Liver (tissue), 9 donors: ENCODE data around the gene IER2. TPM values are rescaled to one million over a fixed set of nuclear protein-coding genes. Genes with fewer than 3 reads are reported as not detected.

Experiments used
- DNase-seq: peaks from one replicate; pipeline ENCODE4 v3.0.0-alpha.2; 2017; ENCODE audit warnings: low spot score
- H3K27ac ChIP-seq, 2 donors: one replicate each; pipeline ENCODE4 v1.7.0; 2013; ENCODE audit warnings: inconsistent platforms in 2 of 2, low read length in 2 of 2, control low read depth in 1 of 2, low read depth in 1 of 2, mild to moderate bottlenecking in 1 of 2
- H3K27me3 ChIP-seq, 4 donors: one replicate each; pipeline versions ENCODE4 v1.6.1 to v1.7.0; 2013; ENCODE audit warnings: low read length in 3 of 4, inconsistent platforms in 1 of 4, mild to moderate bottlenecking in 1 of 4, moderate library complexity in 1 of 4; ENCODE audit not compliant: control insufficient read depth in 4 of 4, insufficient read depth in 4 of 4
- H3K36me3 ChIP-seq, 4 donors: one replicate each; pipeline versions ENCODE4 v1.6.1 to v1.7.0; 2013; ENCODE audit warnings: low read length in 3 of 4, mild to moderate bottlenecking in 3 of 4, low read depth in 1 of 4, moderate library complexity in 1 of 4; ENCODE audit not compliant: control insufficient read depth in 4 of 4, insufficient read depth in 3 of 4
- H3K4me1 ChIP-seq, 4 donors: one replicate each; pipeline versions ENCODE4 v1.6.1 to v1.7.0; 2013; ENCODE audit warnings: low read length in 3 of 4, mild to moderate bottlenecking in 3 of 4, moderate library complexity in 1 of 4; ENCODE audit not compliant: control insufficient read depth in 4 of 4, insufficient read depth in 4 of 4
- H3K4me3 ChIP-seq, 3 donors: one replicate each; pipeline versions ENCODE4 v1.6.1 to v1.7.0; 2013; ENCODE audit warnings: low read length in 3 of 3, control low read depth in 1 of 3, low read depth in 1 of 3, mild to moderate bottlenecking in 1 of 3
- H3K9ac ChIP-seq, 2 donors: one replicate each; pipeline ENCODE4 v1.7.0; 2013; ENCODE audit warnings: low read length in 2 of 2, mild to moderate bottlenecking in 2 of 2, moderate library complexity in 2 of 2, control low read depth in 1 of 2, low read depth in 1 of 2
- H3K9me3 ChIP-seq, 4 donors: one replicate each; pipeline versions ENCODE4 v1.6.1 to v1.7.0; 2013; ENCODE audit warnings: low read length in 3 of 4; ENCODE audit not compliant: control insufficient read depth in 4 of 4
- ATF3 ChIP-seq: IDR thresholded peaks from 2 replicates; pipeline ENCODE4 v1.6.1; 2016; ENCODE audit warnings: antibody characterized with exemption
- EGR1 ChIP-seq, 2 donors: IDR thresholded peaks; 2 replicates each; pipeline ENCODE4 v1.6.1; 2016 to 2018; ENCODE audit warnings: antibody characterized with exemption in 2 of 2, low read depth in 2 of 2
- FOXA1 ChIP-seq: IDR thresholded peaks from 2 replicates; pipeline ENCODE4 v1.6.1; 2016; ENCODE audit warnings: antibody characterized with exemption
- FOXA2 ChIP-seq: IDR thresholded peaks from 2 replicates; pipeline ENCODE4 v1.6.1; 2016; ENCODE audit warnings: antibody characterized with exemption
- GABPA ChIP-seq, 2 donors: IDR thresholded peaks in 1 of 2; conservative IDR thresholded peaks in 1 of 2; 2 replicates each; pipeline ENCODE4 v1.6.1; 2016; ENCODE audit warnings: antibody characterized with exemption in 2 of 2, mild to moderate bottlenecking in 1 of 2, moderate library complexity in 1 of 2
- HNF4A ChIP-seq, 2 donors: conservative IDR thresholded peaks; 2 replicates each; pipeline ENCODE4 v1.6.1; 2016; ENCODE audit warnings: antibody characterized with exemption in 2 of 2, mild to moderate bottlenecking in 2 of 2
- HNF4G ChIP-seq: IDR thresholded peaks from 2 replicates; pipeline ENCODE4 v1.6.1; 2016; ENCODE audit warnings: antibody characterized with exemption
- JUND ChIP-seq, 2 donors: IDR thresholded peaks; 2 replicates each; pipeline ENCODE4 v1.6.1; 2016; ENCODE audit warnings: antibody characterized with exemption in 2 of 2
- MAX ChIP-seq: IDR thresholded peaks from 2 replicates; pipeline ENCODE4 v1.6.1; 2016; ENCODE audit warnings: antibody characterized with exemption
- NR2F2 ChIP-seq: IDR thresholded peaks from 2 replicates; pipeline ENCODE4 v1.6.1; 2016; ENCODE audit warnings: antibody characterized with exemption
- RAD21 ChIP-seq, 2 donors: IDR thresholded peaks; 2 replicates each; pipeline ENCODE4 v1.6.1; 2016; ENCODE audit warnings: antibody characterized with exemption in 2 of 2, mild to moderate bottlenecking in 2 of 2
- RXRA ChIP-seq, 2 donors: IDR thresholded peaks; 2 replicates each; pipeline ENCODE4 v1.6.1; 2017 to 2018; ENCODE audit warnings: antibody characterized with exemption in 2 of 2, mild to moderate bottlenecking in 1 of 2
- SP1 ChIP-seq: IDR thresholded peaks from 2 replicates; pipeline ENCODE4 v1.6.1; 2018; ENCODE audit warnings: antibody characterized with exemption, mild to moderate bottlenecking
- YY1 ChIP-seq: IDR thresholded peaks from 2 replicates; pipeline ENCODE4 v1.6.1; 2016; ENCODE audit warnings: antibody characterized with exemption, mild to moderate bottlenecking
- ZBTB33 ChIP-seq: IDR thresholded peaks from 2 replicates; pipeline ENCODE4 v1.6.1; 2016; ENCODE audit warnings: antibody characterized with exemption
- WGBS: extraction: QIAGEN DNeasy Blood & Tissue Kit; methylation state at CpG from one replicate; pipeline ENCODE4 v1.1.7; 2013; 5-methylcytosine and 5-hydroxymethylcytosine counted together
- polyA plus RNA-seq, 2 donors: library from polyadenylated mRNA; stranded (reverse) in 1 of 2; unstranded in 1 of 2; fragments of 200-250 nt in 1 of 2; fragments of >200 nt in 1 of 2; fragmentation: Nextera tagmentation in 1 of 2; extraction: Ambion mirVana in 1 of 2; gene quantifications; one replicate each; pipeline versions ENCODE4 v1.2.1 to v1.2.3, GENCODE V29; 2013 to 2015
- total RNA-seq, 2 donors: library from RNA; depleted of rRNA; stranded (reverse); fragments of >200 nt; gene quantifications; one replicate each; pipeline ENCODE4 v1.2.3, GENCODE V29; 2014
- TF ChIP-seq, protein P1 (sequence below): IDR thresholded peaks from 2 replicates; pipeline ENCODE4 v1.6.1; 2016; ENCODE audit warnings: antibody characterized with exemption, mild to moderate bottlenecking
- TF ChIP-seq, protein P2 (sequence below): fragments of 150-350 bp; IDR thresholded peaks from 2 replicates; pipeline ENCODE4 v1.5.1; 2017; ENCODE audit warnings: improper control_type of control experiment, low read depth, low read length; ENCODE audit not compliant: missing input control
- donor health status: healthy.
- donor health status: healthy.
- donor health status: healthy.
- donor health status: healthy.
- donor health status: healthy.

Gene IER2
- total and polyA plus RNA-seq, 4 donors, result 11.4 to 38.9 (median 21.9) TPM

- no peak for TF ChIP-seq ZBTB33
- TF ChIP-seq GABPA (IDR thresholded peaks at IDR 0.05 in 1 of 2, conservative IDR thresholded peaks at IDR 0.05 in 1 of 2), result no peak
- TF ChIP-seq FOXA1, result no peak
Observed at GRCh38 chr19:13117772-13118423, 32.3 kb upstream of the IER2 start, which contains the start of gene NACC1 (continued).

DNA sequence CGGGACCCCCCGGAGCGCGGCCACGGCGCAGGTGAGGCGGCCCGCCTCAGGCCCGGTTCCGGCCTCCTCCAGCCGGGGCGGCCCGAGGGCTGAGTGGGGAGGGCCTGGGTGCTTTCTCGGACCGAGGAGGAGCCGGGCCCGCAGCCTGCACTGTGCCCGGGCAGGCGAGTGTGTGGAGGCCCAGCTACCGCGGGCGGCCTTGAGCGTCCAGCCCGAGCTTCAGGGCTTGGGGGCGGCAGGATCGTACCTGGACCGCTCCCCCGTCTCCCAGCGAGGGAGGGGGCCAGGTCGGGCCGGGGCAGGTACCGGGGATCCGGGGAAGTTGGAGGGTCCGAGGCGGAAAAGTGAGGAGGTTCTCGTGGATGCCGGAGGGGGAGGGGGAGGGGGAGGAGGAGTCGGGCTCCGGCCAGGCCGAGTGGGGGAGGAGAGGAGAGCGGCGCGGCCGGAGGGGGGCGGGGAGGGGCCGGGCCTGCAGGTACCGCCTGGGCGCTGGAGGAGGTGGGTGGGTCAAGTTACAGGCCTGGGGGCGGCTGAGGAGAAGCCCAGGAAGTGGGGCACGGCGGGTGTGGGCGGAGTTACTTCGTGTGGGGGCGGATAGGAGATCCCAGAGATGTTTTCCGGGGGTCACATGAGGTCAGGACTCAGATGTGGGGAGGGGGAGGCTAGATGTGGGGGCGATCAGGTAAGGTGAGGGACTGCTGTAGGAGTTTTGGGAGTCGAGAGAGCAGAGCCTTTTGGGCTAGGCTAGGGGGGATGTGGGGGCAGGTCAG lies 31.6 kb upstream of the IER2 start:
- Histone ChIP-seq H3K4me3 (peak overlapping the region; percentile 76 to 93 (median 87)), H3K27ac (peak overlapping the region in 1 of 2 donors; percentile 51)

More for the DNA sequence above, 31.6 kb upstream of the IER2 start:
- H3K9ac ChIP-seq, result peak overlapping the region in 1 of 2 donors; percentile 1
- peaks cover 0 to 2% (median 0%) of the 10 kb centered on the region in 4 donors for H3K36me3 ChIP-seq
- no peaks in the 10 kb centered on the region for H3K27me3 ChIP-seq
- peak; percentile 68 for DNase-seq
- H3K9me3 ChIP-seq, result no peaks in the 10 kb centered on the region
- under 1% methylated on average over 57 of the region's 57 CpGs for WGBS
- TF ChIP-seq SP1 (no peak), HNF4A (conservative IDR thresholded peaks at IDR 0.05) (no peak), FOXA2 (no peak), RAD21 (IDR thresholded peaks at IDR 0.05) (no peak), MAX (no peak), JUND (IDR thresholded peaks at IDR 0.05) (no peak), NR2F2 (no peak), ATF3 (no peak), ZBTB33 (no peak), HNF4G (no peak), RXRA (IDR thresholded peaks at IDR 0.05) (no peak), YY1 (no peak), GABPA (IDR thresholded peaks at IDR 0.05 in 1 of 2, conservative IDR thresholded peaks at IDR 0.05 in 1 of 2) (no peak), FOXA1 (no peak), EGR1 (IDR thresholded peaks at IDR 0.05; ENCODE audit: low read depth in 2 of 2) (no peak)
- TF ChIP-seq, protein P1, sequence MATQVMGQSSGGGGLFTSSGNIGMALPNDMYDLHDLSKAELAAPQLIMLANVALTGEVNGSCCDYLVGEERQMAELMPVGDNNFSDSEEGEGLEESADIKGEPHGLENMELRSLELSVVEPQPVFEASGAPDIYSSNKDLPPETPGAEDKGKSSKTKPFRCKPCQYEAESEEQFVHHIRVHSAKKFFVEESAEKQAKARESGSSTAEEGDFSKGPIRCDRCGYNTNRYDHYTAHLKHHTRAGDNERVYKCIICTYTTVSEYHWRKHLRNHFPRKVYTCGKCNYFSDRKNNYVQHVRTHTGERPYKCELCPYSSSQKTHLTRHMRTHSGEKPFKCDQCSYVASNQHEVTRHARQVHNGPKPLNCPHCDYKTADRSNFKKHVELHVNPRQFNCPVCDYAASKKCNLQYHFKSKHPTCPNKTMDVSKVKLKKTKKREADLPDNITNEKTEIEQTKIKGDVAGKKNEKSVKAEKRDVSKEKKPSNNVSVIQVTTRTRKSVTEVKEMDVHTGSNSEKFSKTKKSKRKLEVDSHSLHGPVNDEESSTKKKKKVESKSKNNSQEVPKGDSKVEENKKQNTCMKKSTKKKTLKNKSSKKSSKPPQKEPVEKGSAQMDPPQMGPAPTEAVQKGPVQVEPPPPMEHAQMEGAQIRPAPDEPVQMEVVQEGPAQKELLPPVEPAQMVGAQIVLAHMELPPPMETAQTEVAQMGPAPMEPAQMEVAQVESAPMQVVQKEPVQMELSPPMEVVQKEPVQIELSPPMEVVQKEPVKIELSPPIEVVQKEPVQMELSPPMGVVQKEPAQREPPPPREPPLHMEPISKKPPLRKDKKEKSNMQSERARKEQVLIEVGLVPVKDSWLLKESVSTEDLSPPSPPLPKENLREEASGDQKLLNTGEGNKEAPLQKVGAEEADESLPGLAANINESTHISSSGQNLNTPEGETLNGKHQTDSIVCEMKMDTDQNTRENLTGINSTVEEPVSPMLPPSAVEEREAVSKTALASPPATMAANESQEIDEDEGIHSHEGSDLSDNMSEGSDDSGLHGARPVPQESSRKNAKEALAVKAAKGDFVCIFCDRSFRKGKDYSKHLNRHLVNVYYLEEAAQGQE, result no peak
- TF ChIP-seq, protein P2, sequence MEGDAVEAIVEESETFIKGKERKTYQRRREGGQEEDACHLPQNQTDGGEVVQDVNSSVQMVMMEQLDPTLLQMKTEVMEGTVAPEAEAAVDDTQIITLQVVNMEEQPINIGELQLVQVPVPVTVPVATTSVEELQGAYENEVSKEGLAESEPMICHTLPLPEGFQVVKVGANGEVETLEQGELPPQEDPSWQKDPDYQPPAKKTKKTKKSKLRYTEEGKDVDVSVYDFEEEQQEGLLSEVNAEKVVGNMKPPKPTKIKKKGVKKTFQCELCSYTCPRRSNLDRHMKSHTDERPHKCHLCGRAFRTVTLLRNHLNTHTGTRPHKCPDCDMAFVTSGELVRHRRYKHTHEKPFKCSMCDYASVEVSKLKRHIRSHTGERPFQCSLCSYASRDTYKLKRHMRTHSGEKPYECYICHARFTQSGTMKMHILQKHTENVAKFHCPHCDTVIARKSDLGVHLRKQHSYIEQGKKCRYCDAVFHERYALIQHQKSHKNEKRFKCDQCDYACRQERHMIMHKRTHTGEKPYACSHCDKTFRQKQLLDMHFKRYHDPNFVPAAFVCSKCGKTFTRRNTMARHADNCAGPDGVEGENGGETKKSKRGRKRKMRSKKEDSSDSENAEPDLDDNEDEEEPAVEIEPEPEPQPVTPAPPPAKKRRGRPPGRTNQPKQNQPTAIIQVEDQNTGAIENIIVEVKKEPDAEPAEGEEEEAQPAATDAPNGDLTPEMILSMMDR, result no peak
- H3K4me1 ChIP-seq, result peaks cover 12 to 42% (median 31%) of the 10 kb centered on the region in 4 donors
